ENCODE measurements around the gene ANO9.

Gene ANO9

DNA sequence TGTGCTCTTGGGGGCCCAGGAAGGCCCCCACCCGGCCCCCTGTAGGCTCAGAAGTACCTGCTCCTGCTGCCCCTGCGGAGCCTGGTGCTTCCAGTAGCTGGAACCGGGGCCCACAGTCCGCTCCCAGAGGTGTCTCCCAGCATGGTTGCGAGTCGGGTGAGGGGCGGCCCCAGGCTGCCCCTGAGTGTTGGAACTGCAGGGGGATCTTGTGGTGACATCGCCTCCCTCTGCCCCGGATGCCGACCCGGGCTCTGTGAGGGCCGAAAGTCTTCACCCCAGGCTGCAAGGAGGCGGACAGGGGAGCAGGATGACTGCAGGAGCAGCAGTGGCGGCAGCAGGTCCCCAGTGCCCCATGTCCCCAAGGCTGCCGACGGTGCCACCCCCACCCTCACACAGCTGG, 57.3 kb downstream of the ANO9 start:
- DNase-seq (ENCODE audit: low read depth): no peak

DNA sequence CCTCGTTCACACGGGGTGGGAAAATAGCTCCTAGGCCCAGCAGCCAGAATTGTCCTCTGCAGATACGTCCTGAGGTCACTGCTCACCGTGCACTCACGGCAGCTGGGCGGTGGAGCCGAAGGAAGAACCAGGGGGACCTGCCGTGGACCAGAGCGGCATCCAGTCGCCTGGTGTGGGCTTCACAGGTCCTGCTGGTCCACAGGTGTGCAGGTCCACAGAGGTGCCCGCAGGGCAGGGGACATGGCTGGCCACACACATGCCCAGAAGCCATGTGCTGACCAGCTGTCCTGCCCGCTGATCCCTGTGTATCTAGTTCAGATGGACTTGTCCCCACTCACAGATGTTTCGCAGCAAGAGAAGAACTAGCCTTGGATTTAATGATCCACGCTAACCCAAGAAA, 58.4 kb downstream of the ANO9 start:
- no peak for DNase-seq (ENCODE audit: low read depth)

DNA sequence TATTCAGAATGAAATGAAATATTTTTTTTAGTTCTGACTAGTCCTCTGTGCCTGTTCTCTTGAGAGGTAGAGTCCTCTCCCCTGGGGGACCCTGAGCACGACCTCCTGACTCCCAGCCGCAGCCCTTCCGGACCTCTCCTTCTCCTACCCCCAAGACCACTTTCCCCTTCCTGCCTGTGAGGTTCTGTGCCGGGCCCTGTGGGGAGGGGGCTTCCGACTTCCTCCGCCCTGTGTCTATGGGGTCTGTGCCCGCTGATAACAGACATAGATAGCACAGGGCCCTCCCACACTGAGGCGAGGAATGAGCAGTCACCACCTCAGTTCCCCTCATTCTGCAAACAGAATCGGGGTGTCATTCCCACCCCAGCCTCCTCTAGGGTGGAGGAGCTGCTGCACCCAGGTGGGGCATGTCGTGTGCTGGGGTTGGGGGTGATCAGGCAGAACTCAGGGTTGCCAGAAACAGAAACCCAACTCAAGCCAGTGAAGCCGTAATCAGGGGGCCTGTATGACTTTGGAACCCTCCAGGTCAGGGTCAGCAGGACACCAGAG, 59.7 kb downstream of the ANO9 start:
- no peak for DNase-seq (ENCODE audit: low read depth)

- no peak for DNase-seq (ENCODE audit: low read depth)
Observed at GRCh38 chr11:381501-382072, 60.2 kb downstream of the ANO9 start.

GRCh38 chr11:380996-381395, 60.8 kb downstream of the ANO9 start:
- no peak for DNase-seq (ENCODE audit: low read depth)

- DNase-seq (ENCODE audit: low read depth): no peak
Observed at GRCh38 chr11:380491-380890, 61.3 kb downstream of the ANO9 start.

- DNase-seq (ENCODE audit: low read depth): no peak
Observed at GRCh38 chr11:380095-380480, 61.7 kb downstream of the ANO9 start.

GRCh38 chr11:379205-380094, 62.4 kb downstream of the ANO9 start:
- DNase-seq (ENCODE audit: low read depth): no peak

GRCh38 chr11:377883-378500, 63.8 kb downstream of the ANO9 start:
- DNase-seq (ENCODE audit: low read depth): no peak

DNA sequence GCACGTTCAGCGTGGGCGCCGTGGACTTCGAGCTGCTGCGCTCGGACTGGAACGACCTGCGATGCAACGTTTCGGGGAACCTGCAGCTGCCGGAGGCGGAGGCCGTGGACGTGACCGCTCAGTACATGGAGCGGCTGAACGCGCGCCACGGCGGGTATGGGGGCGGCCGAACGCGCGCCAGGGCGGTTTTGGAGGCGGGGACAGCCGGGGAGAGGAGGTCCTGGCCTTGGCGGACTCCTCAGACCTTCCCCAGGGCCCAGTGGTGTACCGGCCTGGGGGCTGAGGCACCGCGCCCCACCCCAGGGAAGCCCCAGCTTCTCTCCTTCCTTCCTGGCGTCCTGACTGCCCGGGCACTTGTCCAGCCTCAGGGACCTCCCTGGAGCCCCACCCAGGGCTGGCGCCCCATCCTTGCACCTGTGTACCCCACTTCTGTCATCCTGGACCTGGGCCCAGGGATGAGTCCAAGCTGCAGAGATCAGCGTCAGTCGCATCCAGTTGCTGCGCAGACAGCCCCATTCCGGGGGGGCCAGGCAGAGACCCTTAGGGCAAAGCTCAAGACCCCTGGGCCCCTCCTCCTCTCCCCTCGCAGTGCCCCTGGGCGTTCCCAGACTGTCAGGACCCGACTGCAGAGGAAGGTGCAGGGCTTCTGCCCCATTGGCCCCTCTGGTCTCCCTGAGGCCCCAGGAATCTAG, 64.5 kb downstream of the ANO9 start:
- DNase-seq (ENCODE audit: low read depth): no peak

GRCh38 chr11:376531-377173, 65.2 kb downstream of the ANO9 start:
- DNase-seq (ENCODE audit: low read depth): no peak

DNA sequence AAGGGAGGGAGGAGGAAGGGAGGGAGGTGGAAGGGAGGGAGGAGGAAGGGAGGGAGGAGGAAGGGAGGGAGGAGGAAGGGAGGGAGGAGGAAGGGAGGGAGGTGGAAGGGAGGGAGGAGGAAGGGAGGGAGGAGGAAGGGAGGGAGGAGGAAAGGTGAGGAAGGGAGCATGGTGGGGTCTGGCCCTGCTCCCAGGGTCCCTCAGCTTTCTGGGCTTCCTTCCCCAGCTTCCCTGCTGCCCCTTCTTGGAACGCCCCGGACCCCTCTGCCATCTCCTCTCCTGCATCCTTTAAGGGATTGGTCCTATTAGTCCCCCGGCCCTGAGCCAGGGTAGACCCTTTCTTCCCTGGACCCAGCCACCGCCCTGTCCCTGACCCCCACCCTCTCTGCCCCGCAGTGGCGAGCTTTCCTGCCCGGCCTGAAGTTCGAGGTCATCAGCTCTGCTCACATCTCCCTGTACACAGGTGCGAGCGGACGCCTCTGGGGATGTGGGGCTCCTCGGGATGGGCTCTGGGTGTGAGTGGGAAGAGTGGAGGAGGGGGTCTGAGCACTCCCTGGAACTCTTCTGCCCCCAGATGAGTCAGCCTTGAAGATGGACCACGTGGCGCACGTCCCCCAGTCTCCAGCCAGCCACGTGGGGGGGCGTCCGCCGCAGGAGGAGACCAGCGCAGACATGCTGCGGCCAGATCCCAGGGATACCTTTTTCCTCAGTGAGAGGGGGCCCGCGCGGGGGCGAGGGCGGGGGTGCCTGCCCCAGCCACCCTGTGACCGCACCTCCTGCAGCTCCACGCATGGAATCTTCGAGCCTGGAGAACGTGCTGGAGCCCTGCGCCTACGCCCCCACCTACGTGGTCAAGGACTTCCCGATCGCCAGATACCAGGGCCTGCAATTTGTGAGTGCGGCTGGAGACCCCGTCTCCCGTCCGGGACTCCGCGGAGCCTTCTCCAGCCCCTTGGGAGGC, 66.5 kb downstream of the ANO9 start:
- DNase-seq (ENCODE audit: low read depth): no peak

GRCh38 chr11:373716-374551, 67.9 kb downstream of the ANO9 start:
- no peak for DNase-seq (ENCODE audit: low read depth)

GRCh38 chr11:372809-373715, 68.7 kb downstream of the ANO9 start:
- no peak for DNase-seq (ENCODE audit: low read depth)

DNA sequence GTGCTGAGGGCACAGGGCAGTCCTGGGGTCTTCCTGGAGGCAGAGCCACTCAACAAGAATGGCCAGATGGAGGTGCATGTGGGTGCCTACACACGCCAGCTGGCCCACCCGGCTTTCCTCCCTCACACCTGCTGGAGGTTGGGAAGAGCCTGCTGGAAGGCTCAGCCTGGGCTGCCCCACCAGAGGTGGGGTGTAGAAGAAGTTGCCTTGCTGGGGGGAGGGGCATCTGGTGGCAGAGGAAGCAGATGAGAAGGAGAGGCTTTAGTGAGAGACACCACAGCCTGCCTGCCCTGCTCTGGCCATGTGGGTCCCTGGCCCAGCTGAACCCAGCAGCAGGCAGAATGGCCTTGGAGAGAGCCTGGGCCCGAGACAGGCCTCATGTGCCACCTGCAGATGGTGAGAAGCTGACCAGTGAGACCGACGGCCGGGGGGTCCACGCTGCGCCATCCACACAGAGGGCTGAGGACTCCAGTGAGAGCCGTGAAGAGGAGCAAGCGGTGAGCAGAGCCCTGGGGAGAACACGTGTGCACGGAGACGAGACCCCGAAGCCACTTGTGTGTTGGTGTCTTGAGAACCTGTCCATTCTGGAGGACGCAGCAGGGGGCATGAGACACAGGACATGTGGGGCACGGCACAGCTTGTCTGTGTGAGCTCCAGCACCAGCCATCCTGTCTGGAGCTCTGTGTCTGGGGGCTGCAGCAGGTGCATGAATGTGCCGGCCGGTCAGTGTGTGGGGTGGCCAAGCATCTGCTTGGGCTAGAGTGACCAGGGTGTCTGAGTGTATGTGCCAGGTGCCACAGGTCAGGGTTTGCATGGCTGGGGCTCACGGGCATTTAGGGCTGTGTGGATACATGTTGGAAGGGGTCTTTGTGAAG, 69.9 kb downstream of the ANO9 start:
- DNase-seq (ENCODE audit: low read depth): no peak

DNA sequence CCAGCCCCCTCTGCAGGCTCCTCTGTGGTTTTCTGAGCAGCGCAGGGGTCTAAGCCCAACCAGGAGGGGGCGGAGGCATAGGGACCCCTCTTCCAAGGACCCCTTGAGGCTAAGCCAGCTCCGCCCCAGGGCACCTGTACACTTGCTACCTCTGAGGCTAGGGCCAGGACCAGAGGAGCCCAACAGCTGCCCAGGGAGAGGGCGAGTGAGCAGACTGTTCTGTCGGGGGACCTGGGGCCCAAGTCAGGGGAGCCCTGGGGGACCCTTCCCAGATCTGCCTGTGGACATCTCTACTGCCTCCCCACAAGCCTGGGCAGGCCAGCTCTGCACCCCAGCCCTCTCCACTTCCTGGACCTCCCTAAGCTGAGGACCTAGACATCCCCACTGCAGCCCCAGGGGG, 70.8 kb downstream of the ANO9 start:
- DNase-seq (ENCODE audit: low read depth): no peak

- DNase-seq (ENCODE audit: low read depth): no peak
Observed at GRCh38 chr11:370070-370941, 71.5 kb downstream of the ANO9 start.
